HG02678 (cell line): ENCODE results near the gene CDSN.
A peak's percentile ranks its signal among the peaks of the same experiment; 100 is the strongest.
"Not testable (repeated sequence)": the region's sequence is repeated elsewhere in the genome, so short reads cannot be mapped to it uniquely, and the experiment has no call there.

Source experiments
- ATAC-seq: cut with Tn5 transposase; IDR thresholded peaks from one replicate; pipeline ENCODE4 v1.9.1; 2021; ENCODE audit warnings: mild to moderate bottlenecking, moderate library complexity; ENCODE audit not compliant: unreplicated experiment

CDSN gene

DNA sequence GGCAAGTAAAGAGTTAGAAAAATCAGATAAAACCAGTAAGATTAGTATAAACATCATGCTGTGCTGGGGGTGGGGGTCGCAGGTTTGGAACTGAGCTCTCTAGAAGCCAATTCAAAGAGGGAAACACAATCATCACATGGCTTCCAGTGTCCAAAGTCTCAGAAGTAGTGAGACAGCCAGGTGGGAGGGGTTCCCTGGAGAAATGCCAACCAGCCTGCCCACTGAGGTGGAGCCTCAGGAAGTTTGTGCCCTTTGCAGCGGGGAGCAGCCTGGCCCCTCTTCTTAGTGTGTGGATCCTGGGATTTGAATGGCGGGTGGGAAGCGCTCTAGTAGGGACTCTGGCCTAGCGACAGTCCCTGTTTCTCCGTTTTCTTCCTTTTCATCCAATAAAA is 29.3 kb downstream of the CDSN start:
- no peak for ATAC-seq

DNA sequence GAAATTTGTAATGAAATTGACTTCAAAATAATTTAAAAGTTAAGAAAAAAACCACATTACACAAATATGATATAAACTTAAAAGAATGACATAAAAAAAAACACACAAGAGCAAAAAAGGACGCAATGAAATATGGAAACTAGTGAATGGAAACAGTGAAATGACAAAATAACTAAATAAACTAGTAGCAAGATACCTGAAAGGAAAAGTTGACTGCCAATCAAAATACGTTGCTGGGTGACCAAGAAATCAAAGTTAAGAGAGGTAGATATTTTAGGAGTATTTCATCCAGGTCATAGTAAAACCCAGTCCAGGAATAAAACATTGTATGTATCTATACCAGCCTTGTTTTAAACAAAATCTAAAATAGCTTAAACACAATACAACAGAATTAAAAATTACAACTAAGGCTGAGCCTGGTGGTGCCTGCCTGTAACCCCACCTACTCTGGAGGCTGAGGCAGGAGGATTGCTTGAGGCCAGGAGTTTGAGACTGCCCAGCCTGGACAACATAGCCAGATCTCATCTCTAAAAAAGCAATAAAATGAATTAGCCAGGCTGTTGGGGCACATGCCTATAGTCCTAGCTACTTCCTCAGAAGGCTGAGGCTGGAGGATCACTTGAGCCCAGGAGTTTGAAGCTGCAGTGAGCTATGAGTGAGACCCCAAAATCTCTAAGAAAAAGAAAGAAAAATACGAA is 29.8 kb downstream of the CDSN start:
- ATAC-seq: no peak

DNA sequence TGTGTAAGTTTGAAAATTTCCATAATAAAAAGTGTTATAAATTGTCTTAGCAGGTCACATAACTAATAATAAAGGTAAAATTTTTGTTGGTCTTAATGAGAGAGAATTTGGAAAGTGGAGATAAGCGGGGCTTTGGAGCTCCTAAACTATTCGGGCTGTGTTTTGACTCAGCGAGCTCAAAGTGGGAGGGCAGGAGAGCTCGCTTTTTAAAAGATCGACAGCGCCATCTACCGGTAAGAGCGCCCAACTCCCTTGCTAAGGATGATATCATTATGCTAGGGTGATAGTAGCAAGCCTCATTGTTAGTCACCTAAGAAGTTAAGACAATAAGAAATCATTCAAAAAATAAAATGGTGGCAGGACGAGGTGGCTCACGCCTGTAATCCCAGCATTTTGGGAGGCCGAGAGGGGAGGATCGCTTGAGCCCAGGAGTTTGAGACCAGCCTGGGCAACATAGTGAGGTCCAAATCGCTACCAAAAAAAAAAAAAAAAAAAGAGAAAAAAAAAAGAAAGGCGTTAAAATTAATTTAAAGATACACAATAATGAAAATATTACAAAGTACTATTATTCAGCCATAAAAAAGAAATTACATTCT is 32.7 kb downstream of the CDSN start:
- peak; percentile 58 for ATAC-seq

- no peak for ATAC-seq
Measured at GRCh38 chr6:31086788-31087440, 33.3 kb downstream of the CDSN start.

- no peak for ATAC-seq
Measured at GRCh38 chr6:31083742-31084354, 36.4 kb downstream of the CDSN start.

- ATAC-seq: no peak
Measured at GRCh38 chr6:31081872-31082271, 38.4 kb downstream of the CDSN start.

DNA sequence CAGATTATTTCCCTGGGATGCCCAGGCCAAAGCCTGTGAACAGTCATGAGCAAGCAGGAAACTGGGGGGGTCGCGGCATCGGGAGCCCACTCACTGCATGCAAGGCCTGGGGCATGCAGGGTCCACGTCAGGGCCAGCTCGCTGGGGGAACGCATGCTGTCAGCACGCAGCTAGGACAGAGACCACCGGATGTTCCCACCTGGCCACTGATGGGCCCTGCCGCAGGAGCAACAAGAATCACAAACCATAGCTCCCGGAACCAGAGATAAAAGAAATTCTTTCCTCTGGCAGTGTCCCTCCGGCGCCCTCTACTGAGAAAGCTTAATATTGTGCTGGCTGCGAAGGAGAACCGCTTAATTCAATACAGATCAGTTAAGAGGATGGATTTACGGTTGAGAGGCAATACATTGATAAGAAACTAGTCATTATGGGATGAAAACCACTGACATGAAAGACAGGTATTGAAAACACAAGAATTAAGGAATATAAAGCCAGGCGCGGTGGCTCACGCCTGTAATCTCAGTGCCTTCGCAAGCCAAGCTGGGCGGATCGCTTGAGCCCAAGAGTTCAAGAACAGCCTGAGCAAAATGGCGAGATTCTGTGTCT is 40.5 kb downstream of the CDSN start:
- ATAC-seq: no peak

GRCh38 chr6:31076611-31077010 is 43.6 kb downstream of the CDSN start:
- no peak for ATAC-seq

DNA sequence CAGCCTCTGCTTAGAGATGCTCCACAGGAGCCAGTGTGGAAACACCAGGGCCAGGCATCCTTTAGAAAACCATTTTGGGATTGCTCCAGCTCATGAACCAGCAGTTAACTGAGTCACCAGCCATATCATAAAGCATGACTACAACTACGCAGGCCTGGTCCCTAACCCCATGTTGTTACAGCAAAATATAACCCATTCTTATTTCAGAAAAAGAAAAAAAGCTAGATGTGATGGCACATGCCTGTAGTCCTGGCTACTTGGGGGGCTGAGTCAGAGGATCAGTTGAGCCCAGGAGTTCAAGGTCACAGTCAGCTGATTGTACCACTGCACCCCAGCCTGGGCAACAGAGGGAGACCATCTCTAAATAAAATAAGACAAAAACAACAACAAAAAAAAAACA is 44.7 kb downstream of the CDSN start:
- no peak for ATAC-seq

GRCh38 chr6:31074401-31074800 is 45.8 kb downstream of the CDSN start:
- no peak for ATAC-seq

GRCh38 chr6:31070711-31071197 is 49.5 kb downstream of the CDSN start:
- no peak for ATAC-seq

DNA sequence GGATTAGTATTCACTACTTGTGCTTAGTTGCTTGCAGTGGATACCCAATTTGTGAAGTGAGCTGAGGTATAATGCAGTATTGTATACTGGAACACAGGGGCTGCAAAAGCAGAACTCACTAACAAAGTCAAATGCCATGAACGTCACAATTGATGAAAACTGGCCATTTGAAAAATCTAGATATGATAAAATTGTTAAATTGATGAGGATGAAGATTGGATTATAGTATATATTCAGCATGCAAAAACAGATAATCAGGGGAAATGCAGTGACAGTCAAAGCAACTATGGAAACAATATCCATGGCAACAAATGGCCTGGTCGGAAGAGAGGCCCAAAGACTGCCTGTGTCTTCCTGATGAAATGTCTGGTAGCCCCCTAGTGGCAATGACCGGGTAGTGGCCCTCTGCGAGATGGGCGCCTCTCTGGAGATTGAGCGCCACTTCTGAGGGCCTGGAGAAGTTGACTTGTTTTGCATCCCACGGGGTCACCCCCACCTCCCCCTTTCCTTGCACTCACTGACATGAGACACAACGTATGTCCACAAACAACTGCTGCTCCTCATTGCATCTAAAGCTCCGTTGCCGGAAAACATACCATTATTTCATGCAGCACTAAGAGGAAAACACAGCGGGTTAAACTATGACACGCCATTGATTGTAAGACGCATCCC is 51.4 kb downstream of the CDSN start:
- no peak for ATAC-seq

- ATAC-seq: not testable (repeated sequence)
Measured at GRCh38 chr6:31067891-31068668, 52.2 kb downstream of the CDSN start.

- ATAC-seq: not testable (repeated sequence)
Measured at GRCh38 chr6:31067028-31067427, 53.2 kb downstream of the CDSN start.

GRCh38 chr6:31065556-31065955 is 54.7 kb downstream of the CDSN start:
- ATAC-seq: no peak
